GM19438 (cell line): ENCODE data around the gene CYP2B6.
"Not testable (repeated sequence)": the region's sequence is repeated elsewhere in the genome, so short reads cannot be mapped to it uniquely, and the experiment has no call there.

Source experiments
- ATAC-seq: cut with Tn5 transposase; IDR thresholded peaks from one replicate; pipeline ENCODE4 v1.9.1; 2021; ENCODE audit warnings: low read depth; ENCODE audit not compliant: unreplicated experiment

CYP2B6 gene

DNA sequence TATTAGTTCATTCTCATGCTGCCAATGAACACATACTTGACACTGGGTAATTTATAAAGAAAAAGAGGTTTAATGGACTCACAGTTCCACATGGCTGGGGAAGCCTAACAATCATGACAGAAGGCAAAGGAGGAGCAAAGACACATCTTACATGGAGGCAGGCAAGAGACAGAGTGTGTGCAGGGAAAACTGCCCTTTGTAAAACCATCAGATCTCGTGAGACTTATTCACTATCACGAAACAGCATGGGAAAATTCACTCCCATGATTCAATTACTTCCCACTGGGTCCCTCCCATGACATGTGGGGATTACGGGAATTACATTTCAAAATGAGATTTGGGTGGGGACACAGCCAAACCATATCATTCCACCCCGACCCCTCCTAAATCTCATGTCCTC lies 11.3 kb upstream of the CYP2B6 start:
- ATAC-seq, result not testable (repeated sequence)

DNA sequence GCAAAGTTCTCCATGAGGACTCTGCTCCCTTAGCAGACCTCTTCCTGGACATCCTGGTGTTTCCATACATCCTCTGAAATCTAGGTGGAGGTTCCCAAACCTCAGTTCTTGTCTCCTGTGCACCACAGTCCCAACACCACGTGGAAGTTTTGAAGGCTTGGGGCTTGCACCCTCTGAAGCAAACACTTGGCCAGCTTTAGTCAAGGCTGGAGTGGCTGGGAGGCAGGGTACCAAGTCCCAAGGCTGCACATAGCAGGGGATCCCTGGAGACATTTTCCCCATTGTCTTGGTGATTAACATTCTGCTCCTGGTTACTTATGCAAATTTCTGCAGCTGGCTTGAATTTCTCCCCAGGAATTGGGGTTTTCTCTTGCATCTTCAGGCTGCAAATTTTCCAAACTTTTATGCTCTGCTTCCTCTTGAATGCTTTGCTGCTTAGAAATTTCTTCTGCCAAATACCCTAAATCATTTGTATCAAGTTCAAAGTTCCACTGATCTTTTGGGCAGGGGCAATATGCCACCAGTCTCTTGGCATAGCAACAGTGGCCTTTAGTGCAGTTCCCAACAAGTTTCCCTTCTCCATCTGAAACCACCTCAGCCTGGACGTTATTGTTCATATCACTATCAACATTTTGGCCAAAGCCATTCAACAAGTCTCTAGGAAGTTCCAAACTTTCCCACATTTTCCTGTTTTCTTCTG lies 10.2 kb upstream of the CYP2B6 start:
- ATAC-seq, result not testable (repeated sequence)

DNA sequence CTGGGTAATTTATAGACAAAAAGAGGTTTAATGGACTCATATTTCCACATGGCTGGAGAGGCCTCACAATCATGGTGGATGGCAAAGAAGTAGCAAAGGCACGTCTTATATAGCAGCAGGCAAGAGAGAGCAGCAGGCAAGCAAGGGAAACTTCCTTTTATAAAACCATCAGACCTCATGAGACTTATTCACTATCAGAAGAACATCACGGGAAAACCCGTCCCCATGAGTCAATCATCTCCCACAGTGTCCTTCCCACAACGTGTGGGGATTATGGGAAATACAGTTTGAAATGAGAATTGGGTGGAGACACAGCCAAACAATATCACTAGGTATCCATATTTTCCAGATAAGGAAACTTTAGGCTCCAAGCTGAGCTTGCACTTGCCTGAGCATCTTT lies 9.5 kb upstream of the CYP2B6 start:
- no peak for ATAC-seq

DNA sequence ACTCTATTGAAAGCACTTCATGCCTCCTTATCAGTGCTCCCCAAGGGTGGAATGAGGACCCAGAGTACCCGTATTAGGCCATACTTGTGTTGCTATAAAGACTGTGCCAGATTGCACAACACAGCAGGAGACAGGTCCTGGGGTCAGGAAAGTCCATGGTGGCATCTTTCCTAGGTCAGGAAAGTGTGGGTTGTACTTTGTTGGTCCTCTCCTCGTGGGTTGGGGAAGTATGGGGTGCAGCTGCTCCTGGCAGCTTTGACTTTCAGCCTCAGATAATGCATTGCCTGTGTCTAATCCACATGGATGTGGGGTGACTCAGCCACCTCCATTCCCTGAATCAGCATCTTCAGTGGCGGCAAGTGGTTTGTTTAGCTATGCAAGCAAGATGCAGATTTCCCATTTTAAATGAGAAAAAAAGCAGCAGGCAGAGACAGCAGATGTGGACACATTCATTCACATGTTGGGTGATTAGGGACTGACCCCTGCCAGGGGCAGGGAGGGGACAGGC lies 8.4 kb upstream of the CYP2B6 start:
- no peak for ATAC-seq

DNA sequence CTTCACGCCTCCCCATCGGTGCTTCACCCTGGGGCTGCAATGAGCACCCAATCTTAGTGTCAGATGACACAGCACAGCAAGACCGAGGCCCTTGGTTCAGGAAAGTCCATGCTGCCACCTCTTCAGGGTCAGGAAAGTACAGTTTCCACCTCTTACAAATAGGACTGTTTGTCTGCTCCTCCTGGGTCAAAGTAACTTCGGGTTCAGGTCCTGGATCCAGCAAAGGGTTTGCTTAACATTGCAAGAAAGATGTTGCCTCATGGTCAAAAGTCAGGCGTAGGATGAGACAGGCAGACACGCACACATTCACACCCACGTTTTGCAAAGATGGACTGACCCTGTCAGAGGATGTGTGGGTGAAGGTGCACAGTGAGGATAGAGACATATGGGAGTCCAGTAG lies 1.6 kb upstream of the CYP2B6 start:
- no peak for ATAC-seq

DNA sequence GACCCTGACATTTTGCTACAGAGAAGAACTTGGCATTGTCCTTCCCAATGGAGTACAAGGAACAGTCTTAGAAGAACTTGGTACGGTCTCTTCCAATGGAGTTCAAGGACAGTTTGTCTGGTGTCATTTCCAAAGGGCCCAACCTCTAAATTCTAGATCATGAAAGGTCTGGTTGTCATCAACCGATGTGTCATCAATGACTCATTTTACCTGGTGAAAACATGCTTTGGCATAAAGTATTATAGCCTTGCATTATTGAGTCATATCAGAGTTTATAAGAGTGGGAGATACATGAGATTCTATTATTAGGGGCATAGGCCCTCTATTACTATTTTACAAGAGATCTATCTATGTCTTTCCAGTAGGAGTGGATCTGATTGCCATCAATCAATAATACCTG lies 4.3 kb downstream of the CYP2B6 start:
- no peak for ATAC-seq

DNA sequence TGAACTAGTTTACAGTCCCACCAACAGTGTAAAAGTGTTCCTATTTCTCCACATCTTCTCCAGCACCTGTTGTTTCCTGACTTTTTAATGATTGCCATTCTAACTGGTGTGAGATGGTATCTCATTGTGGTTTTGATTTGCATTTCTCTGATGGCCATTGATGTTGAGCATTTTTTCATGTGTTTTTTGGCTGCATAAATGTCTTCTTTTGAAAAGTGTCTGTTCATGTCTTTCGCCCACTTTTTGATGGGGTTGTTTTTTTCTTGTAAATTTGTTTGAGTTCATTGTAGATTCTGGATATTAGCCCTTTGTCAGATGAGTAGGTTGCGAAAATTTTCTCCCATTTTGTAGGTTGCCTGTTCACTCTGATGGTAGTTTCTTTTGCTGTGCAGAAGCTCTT lies 7.9 kb downstream of the CYP2B6 start:
- ATAC-seq, result not testable (repeated sequence)

DNA sequence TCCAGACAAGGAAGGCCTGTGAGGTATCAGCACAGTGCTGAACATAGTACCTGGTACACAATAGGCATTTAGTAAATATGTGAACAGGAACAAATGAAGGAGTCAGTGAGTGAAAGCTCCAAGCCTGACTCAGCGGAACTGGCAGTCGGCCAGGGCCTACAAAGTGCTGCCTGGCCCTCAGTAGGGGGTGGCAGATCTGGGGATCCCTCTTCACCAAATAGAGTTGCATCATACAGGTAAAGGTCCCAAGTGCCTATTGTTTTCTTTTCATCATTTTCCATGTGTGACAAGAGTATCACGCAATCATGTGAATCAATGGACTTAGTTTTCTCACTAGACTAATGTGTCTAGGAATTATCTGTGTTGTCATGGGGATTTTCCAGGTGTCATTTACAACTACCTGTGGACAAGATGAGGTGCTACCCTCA lies 9.2 kb downstream of the CYP2B6 start:
- ATAC-seq, result no peak

DNA sequence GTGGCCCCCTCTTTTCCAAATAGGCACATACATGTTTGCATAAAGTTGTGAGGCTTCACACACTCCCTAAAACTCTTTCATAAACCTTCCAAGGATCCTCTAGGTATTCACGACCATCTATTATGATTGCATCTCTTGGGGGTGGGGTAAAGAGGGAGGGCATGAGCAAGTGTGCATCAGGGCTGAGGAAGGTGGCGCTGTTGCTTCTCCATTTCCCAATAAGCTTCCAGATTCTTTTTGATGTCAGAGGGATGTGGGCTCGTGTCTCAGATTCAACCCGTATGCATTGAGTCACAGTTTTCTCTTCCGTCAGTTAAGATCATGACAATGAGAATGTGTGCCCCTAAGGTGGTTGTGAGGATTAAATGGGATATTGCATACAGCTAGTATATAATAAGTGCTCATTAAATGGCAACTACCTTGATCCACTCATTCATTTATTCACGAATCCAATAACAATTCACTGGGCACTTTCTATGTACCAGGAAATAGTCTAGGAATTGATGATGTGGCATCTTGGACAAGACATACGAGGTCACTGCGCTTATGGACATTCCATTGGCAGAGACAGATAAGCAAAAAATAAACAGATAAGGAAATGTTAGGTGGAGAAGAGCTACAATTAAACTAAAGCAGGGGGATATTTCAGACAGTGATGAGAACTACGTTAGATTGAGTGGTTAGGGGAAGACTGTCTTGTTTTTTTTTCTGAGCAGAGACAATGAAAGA lies 10.3 kb downstream of the CYP2B6 start:
- no peak for ATAC-seq

DNA sequence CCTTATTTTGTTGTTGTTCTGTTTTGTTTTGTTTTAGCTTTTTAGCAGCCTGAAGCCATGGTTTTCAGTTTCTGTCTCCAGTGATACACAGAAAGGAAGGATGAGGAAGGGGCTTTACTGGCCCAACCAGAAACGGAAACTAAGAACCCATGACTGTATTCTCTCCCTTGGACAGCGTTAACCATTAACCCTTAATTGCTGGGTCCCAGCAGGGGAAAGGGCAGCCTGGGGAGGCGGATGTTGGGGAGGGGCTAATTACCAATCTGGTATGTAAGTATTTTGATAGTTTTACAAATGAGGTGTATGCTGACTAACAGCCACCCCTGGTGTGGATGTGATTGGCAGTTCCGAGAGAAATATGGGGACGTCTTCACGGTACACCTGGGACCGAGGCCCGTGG lies 12.6 kb downstream of the CYP2B6 start:
- ATAC-seq, result not testable (repeated sequence)

DNA sequence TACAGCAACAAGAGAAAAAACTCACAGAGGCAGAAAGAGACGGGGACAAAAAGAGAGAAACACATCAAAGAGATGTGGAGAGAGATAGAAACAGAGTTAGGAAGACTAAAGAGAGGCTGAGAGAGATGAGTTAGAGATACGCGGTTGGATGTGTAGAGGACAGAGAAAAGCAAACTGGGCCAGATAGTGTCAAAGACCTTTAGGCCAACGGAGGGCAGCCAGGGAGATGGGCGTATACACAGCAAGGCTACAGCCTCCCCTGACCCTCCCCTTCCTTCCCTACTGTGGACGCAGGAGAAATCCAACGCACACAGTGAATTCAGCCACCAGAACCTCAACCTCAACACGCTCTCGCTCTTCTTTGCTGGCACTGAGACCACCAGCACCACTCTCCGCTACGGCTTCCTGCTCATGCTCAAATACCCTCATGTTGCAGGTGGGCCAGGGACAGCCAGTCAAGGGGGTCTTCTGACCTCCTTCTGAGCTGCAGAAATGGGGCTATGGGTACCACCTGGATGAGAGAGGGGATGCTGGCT lies 18.7 kb downstream of the CYP2B6 start:
- no peak for ATAC-seq

DNA sequence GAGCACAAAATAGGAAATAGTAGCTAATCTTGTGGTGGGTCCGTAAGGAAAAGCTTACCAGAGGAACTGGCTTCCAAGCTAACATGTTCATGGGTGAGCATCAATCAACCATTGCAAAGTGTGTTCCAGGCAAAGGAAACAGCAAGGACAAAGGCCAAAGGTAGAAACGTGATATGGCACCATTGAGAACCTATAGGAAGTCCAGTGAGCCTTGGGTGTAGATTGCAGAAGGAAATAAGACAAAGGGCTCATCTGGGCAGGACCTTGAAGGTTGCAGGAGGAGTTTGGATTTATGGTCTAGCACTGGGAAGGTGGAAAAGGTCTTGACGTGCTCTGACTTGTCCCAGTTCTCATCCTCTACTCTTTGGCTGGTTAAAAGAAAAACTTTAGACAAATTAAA lies 22.3 kb downstream of the CYP2B6 start:
- no peak for ATAC-seq

DNA sequence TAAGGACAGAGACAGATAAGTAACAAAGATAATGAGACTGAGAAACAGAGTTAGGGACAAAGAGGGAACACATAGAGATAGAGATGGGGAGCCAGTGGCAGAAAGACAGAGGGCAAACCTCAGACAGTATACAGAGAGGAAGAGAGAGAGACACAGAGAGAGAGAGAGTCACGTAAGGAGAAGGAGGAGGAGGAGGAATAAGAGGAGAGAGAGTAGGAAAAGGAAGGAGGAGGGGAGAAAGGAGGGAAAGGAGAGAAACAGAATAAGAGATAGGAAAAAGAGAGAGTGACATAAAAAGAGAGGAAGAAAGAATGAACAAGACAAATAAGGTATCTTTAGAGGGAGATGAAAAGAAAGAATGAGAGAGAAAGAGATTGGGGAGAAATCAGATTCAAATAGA lies 23.6 kb downstream of the CYP2B6 start:
- ATAC-seq, result no peak

DNA sequence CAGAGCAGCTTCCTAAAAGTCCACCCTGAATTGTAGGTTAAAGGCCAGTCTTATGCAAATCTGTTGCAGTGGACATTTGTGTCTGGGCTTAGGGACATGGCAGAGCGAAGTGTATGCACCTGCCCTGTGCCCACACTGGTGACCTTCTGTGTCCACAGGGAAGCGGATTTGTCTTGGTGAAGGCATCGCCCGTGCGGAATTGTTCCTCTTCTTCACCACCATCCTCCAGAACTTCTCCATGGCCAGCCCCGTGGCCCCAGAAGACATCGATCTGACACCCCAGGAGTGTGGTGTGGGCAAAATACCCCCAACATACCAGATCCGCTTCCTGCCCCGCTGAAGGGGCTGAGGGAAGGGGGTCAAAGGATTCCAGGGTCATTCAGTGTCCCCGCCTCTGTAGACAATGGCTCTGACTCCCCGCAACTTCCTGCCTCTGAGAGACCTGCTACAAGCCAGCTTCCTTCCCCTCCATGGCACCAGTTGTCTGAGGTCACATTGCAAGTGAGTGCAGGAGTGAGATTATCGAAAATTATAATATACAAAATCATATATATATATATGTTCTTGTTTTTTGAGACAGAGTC lies 25.5 kb downstream of the CYP2B6 start:
- ATAC-seq, result no peak

DNA sequence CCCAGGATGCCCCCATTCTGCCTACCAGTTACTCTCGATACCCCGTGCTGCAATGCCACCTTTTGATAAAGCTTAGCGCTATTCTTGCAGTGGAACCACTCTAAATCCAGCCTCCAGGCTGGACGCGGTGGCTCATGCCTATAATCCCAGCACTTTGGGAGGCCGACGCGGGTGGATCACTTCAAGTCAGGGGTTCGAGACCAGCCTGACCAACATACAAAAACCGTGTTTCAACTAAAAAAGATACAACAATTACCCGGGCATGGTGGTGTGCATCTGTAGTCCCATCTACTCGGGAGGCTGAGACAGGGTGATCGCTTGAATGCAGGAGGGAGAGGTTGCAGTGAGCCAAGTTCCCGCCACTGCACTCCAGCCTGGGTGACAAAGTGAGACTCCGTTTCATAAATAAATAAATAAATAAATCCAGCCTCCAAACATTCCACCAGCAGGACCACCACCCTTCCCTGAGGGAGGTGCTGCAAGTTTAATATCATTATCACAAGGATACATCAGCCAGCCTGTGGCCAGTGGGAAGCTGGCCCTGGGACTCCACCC lies 27.7 kb downstream of the CYP2B6 start:
- ATAC-seq, result no peak

DNA sequence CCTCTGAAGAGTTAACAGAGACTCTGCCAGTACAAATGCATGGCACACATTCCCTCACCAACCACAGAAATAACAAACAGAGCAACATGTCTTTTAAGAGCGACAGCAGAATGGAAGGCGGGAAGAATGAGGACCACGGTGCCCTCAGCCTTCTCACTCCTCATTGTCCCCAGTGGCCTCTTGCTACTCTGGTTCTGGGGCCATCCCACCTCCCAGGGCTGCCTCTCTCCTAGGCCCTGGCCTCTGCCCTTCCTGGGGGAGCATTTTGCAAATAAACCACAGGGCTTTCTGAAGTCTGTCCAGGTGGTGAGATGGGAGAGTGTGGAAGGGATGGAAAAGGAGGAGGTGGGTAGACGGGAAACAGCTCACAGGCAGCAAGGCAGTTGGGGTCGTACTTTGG lies 28.3 kb downstream of the CYP2B6 start:
- ATAC-seq, result no peak

DNA sequence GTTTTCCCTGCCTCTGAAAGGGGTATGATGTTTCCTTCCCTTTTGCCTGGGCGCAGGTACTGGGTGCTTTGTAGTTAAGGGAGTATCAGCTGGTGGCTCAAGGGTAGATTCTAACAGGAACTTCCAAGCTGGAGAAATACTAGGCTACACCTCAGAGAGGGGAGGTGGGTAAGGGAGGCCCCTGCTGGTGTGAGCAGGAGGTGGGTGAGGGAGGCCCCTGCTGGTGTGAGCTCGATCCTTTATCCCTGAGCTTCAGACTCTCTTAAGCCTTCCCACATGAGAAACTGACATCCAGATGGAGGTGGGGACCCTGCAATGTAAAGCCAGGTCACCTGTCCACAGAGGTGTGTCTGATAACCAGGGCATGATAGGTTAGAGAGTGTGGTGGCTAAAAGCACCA lies 32.1 kb downstream of the CYP2B6 start:
- no peak for ATAC-seq

DNA sequence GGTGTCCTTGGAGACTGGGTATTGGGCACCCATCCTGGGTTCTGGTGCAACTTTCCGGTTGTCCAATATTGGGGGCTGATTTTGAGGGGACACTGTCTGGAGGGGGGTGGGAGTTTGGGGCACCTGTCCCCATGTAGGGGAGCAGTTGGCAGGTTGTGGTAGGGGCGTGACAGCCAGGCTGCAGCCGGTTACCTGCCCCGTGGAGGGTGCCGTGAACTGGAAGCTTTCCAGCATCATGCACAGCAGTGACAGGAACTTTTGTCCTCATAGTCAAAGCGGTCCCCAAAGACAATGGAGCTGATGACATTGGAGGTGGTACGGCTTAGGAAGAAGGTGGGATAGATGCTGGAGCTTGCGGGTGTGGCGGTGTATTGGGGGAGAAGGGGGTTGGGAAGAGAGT lies 34.3 kb downstream of the CYP2B6 start:
- no peak for ATAC-seq

DNA sequence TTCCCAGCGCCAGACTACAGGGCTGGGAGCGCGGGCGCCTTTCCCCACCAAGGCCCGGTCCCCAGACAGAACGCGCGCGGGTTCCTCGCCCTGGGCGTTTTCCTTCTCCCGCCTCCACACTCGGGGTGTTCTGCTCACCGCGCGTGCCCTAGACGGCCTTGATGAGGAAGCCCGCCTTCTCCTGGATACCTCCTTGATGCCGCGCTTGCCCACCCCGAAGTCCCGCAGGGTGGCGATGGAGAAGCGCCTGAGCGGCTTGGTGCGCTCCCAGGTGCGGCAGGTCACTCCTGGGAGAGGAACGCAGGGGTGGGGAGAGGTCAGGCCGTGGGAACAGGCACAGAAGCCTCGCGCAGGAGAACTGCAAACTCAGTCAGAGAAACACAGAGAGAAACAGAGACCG lies 34.8 kb downstream of the CYP2B6 start:
- ATAC-seq, result no peak

DNA sequence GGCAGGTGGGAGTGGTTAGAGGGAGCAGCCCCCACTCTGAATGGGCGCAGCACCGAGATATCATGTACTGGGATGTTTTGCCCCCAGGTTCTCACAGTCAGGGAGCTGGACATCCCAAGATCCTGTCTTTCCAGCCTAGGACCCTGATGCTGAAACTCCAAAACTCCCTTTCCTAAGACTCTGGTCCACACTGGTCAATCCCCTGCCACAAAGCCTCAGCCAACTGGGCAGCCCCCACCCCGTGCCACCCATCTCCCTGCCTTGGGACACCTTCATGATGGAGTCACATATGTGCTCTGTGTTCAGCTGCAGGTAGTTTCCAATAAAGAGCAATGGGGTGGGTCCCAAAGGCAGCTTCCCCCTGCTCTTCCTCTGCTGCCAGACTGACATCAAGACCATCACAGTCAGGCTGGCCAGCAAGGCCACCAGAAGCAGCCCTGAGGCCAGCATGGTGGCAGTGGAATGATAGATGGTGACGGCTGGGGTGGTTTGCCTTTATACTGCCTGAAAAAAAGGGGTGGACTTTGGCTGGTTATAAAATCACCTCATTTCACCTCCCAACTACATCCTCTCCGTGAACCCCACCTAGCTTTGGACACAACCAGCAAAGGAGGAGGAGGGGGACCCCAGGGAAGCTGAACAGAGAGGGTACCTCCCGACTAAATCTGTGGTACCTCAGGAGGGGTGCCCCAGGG lies 36.3 kb downstream of the CYP2B6 start:
- ATAC-seq, result no peak
